HG03457 (cell line): ENCODE results near the gene TREM2.

Experiments
- ATAC-seq: cut with Tn5 transposase; IDR thresholded peaks from one replicate; pipeline ENCODE4 v1.9.1; 2021; ENCODE audit warnings: moderate number of reproducible peaks; ENCODE audit not compliant: unreplicated experiment

Gene TREM2

GRCh38 chr6:41184761-41185160, 21.8 kb upstream of the TREM2 start:
- ATAC-seq: no peak

DNA sequence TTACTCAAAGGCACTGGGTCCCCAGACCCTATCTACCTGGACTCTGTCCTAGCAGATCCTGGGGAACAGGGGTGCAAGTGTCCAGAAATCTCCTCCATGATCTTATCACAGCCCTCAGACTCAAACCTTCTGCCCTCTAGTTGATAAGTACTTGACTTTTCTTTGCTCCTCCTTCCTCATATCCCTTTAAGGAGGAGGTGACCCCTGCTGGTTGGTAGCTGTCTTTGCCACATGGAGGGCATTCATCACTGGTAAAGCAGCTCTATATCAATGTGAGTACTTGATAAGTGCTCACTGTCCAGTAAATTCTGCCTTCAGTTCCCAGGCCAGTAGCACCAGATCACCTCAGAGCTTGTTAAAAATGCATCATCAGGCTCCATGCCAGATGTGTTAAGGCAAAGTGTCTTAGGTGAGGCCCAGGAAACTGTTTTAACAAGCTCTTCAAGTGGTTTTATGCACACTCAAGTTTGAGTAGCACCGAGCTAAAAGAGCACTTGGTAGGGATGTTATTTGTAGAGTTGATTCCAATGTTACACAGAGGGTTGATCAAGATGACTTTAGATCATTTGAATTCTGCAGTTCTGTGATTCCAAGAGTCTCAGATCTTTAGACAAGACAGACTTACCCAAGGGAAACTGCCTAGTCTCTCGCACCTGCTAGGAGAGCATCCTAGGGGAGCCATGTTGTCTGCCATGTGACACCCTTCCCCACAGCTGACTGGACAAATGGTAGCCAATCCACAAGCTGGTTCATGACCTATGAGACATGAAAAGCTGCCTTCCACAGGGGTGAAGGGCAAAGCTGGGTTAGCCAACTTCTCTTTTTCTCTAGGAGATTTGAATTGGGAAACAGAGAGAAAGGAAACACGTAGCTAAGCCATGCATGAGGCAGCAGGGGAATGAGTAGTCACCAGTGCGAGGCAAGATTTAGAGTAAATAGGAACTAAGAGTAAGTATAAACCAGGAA, 19.4 kb upstream of the TREM2 start:
- no peak for ATAC-seq

- ATAC-seq: no peak
Observed at GRCh38 chr6:41181566-41181965, 18.6 kb upstream of the TREM2 start.

GRCh38 chr6:41179163-41179562, 16.2 kb upstream of the TREM2 start:
- ATAC-seq: no peak

GRCh38 chr6:41177695-41178094, 14.8 kb upstream of the TREM2 start:
- no peak for ATAC-seq

DNA sequence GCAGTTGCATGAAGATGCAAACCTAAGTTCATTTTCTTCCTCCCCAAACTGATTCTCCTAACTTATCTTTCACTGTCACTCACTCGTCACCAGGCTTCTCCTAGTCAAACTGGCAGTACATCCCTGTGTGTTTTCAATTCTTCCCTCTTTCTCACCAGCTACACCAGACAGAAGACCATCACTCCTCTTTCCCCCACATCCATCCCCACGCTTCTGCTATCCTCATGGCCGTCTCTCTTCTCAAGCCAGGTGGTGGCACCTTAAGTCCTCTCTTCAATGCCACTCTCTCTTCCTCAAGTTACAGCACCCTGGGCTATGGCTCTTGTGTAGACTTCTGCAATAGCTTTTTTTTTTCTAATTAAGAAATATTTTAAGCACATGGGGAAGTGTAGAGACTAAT, 14.4 kb upstream of the TREM2 start:
- no peak for ATAC-seq

GRCh38 chr6:41176189-41176588, 13.3 kb upstream of the TREM2 start:
- no peak for ATAC-seq

DNA sequence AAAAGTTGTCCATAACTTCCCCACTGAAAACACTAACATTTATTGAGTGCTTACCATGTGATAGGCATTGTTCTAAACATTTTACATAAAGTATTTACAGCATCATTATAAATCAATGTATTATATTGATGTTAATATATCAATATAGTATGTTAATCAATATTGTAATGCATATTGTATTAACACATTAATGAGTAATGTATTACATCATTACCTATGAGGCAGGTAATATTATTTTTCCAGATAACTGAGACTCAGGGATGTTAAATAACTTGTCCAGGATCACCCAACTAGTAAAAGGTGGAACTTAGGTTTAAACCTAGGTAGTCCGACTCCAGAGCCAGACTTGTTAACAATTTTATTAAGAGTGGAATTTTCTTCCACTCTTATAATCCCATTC, 12.2 kb upstream of the TREM2 start:
- ATAC-seq: no peak

DNA sequence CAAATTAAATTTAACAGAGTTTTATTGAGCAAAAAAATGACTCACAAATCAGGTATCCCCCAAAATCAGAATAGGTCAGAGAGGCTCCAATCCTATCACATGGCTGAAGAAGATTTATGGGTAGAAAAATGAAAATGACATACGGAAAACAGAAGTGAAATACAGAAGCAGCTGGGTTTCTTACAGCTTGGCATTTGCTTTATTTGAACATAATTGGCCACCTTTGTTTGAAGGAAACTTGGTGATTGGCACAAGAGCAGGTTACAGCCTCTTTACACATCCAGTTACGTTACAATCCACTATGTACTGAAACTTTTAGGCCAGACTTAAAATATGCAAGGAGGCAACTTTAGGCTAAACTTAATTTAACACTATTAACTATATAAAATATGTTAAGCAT, 11.7 kb upstream of the TREM2 start:
- ATAC-seq: no peak

- ATAC-seq: no peak
Observed at GRCh38 chr6:41171908-41172307, 9.0 kb upstream of the TREM2 start.

GRCh38 chr6:41170547-41171160, 7.7 kb upstream of the TREM2 start:
- ATAC-seq: no peak

DNA sequence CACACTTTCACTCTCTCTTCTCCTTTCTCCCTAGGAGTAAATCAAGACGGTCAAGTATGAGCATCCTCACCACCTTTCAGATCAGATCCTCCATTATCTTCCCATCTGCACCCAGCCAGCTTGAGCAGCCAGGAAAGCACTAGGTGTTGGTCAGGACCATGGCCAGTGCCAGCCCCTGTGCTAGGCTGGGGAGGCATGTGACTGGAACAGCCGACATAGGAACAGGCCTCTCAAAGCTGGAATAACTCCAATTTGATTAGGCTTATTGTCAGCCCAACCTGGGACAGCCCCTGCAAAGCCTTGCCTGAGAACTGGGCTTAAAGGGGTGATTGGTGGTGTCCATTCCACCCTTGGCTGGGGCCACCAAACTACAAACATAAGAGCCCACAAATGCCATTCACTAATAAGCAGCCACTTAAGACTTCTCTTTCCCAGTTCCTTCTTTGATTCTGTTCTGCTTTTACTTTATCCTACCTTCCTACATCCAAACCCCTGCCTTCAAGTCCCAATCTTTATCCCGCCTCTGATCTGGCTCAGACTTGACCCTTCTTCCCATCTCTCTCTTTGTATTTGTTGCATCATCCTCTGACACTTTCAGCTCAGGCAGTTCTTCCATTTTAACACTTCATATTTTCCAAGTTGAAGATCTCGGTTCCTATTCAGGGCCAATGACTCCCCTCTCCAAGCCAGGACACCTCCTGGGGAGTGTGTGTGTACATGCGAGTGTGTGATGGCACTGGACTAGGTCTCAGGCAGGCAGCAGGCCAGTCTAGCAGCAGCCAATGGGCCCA, 4.5 kb upstream of the TREM2 start:
- no peak for ATAC-seq

GRCh38 chr6:41164551-41165120, 1.7 kb upstream of the TREM2 start:
- no peak for ATAC-seq

GRCh38 chr6:41163419-41163717, 452 bp upstream of the TREM2 start:
- no peak for ATAC-seq

GRCh38 chr6:41161851-41162552, 914 bp downstream of the TREM2 start:
- ATAC-seq: no peak

DNA sequence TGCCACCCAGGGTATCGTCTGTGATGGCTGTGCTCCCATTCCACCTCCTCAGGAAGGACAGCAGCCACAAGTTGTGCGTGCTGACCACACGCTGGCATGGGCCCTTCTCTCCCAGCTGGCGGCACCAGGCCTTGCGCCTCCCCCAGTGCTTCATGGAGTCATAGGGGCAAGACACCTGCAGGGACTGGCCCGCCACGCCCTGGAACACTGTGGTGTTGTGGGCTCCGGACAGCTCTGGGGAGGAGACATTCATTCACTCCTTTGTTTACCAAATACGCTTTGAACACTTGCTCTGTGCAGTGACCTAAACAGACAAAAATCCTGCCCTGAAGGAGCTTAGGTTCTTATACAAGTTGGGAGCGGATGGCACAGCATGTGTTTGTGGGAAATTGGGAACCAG, 1.5 kb downstream of the TREM2 start:
- no peak for ATAC-seq

DNA sequence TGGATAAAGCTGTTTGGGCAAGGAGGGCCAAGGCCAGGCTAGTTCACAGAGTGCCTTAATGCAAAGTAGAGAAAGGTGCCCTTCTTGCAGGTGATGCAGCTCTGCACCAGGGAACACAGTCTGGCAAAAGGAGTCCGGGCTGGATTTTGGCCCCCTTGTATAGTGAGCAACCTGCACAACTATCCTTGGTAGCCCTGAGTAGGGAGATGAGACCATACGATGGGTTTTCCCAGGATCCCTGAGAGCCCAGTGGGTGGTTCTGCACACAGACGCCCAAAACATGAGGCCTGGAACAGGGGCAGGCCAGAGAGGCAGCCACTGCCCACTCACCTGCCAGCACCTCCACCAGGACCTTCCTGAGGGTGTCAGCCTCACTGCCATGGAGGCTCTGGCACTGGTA, 2.0 kb downstream of the TREM2 start:
- no peak for ATAC-seq

GRCh38 chr6:41159415-41160082, 3.4 kb downstream of the TREM2 start:
- ATAC-seq: no peak

- no peak for ATAC-seq
Observed at GRCh38 chr6:41157323-41157722, 5.6 kb downstream of the TREM2 start.

DNA sequence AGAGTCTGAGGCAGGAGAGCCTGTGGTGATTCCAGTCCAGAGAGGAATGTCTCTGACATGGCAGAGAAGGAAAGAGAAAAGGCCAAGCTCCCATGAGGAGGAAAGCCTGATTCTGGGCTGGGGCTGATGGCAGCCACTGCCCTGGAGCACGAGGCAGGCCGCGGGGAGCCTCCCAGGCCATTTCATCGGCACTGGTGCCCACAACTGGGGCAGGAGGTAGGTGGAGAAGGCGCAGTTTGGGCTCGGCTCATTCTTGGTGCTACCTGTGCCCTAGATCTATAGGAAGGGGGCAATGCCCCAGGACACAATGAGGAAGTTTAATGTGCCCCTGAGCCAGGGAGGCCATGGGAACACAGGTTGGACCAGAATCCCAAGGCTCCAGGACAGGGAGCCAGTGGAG, 6.1 kb downstream of the TREM2 start:
- no peak for ATAC-seq
